GM21423 (cell line): ENCODE data around the gene MYO16.
"Not testable (repeated sequence)": the region's sequence is repeated elsewhere in the genome, so short reads cannot be mapped to it uniquely, and the experiment has no call there.

Experiments
- ATAC-seq: cut with Tn5 transposase; IDR thresholded peaks from one replicate; pipeline ENCODE4 v1.9.1; 2021; ENCODE audit warnings: mild to moderate bottlenecking, moderate library complexity; ENCODE audit not compliant: unreplicated experiment

MYO16 gene

DNA sequence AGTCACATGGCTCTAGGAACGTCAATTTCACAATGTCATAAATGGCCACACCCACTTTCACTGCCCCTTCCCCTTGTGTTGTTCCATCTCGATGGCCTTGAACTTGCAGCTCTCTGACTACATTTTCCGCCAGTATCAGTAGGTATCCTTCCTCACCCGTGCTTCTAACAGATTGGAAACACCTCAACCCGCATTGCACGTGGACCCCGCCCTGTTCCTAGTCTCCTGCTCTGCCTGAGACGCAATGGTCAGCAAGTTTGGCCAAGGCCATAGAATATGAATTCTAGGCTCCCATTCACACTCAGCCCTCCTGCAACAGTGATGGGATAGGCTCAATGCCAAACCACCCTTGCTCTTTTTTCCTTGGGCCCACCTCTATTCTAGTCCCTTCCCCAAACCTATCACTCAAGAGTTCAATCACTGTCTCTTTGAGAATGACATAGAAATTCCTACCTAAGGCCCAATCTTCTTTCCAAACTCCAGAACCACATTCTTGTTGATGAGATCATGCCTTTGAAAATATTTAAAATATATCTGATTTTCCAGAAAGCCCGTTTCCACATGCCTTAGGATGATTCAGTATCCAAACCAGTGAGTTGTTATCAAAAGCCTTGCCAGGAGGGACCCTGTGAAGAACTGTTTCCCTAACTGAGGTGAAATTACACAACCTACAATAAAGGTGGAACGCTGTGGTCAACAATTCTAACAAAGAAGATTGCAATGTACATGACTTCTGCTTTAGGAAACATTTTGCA is 334.6 kb downstream of the MYO16 start:
- ATAC-seq = no peak

DNA sequence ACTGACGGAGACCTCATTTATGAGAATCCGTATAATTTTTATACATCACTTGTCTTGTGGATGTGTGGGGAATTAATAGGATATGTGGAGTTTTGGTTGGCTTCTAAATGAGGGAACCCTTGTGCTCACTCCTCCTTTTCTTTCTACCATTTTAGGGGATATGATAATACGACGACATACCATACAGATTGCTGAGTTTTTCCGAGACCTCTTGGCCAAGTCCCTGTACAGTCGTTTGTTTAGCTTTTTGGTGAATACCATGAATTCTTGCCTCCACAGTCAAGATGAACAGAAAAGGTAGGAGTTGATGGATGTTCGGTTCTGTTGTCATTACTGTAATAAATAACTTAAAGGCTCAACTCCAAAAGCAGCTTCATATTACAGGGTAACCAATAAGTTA is 335.2 kb downstream of the MYO16 start:
- ATAC-seq = no peak

DNA sequence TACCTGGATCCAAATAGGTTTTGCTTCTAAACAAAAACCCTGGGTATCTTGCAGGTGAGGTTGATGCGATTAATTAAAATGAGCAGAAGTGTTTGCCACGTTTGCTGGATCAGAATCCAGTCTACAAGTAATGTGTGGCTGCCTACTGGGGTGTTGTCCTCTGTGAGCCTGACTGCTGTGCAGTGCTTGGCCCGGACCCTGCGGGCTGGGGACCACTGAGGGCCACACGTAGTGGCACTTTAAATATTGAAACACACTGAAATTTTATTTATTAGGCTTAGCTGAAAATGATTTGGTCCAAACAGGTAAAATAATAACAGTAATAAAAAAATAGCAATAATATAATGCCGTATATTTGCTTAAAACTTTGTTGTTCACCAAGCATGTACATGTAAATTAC is 338.0 kb downstream of the MYO16 start:
- no peak for ATAC-seq

DNA sequence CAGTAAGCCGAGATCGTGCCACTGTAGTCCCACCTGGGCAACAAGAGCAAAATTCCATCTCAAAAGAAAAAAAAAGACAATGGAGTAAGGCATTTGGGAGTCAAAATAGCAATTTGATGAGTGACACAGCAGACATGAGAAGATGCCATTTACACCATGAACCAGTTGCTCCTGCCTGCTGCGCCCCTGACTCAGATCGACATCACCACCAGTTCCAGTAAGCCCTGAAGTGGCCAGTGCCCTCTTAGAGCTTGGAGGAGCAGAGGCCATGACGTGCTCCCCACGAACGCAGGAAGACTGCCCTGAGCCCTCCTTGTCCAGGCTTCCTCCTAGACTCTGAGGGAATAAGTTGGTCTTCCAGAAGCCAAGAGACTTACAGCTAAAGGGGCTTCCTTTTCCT is 339.2 kb downstream of the MYO16 start:
- ATAC-seq = no peak

DNA sequence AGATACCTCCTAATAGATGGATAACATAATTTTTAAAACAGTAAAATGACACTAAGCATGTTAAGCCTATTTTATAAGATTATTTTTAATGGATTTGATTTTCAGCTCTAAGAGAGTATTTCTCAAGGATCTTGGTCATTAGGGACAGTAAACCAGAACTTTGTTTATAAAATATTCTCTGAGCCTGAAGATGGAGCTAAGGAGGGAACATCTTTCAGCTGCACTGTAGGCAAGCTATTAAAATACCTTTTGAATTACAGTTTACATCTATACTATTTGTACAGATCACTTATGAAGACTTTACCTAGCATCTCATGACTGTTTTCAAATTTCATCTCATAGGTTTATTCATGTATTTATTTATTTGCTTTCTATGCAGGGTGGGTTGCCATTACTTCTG is 345.3 kb downstream of the MYO16 start:
- no peak for ATAC-seq

DNA sequence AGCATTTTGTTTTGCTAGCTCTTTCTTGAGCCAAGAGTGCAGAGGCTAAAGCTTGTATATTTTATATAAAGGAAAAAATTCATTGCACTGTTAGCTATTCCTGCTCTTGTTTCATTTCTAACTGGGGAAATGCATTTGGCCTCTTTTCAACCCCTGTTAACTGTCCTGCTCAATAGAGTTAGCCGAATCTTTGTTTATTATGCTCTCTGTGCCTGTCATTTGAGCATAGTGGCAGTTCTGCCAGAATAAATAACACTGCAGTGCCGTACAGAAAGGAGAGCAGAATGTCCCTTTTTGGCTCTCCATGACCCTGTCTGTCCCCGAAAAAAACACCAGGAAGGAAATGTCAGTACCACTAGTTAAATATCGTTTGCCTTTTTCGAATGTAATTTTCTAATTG is 350.8 kb downstream of the MYO16 start:
- no peak for ATAC-seq

DNA sequence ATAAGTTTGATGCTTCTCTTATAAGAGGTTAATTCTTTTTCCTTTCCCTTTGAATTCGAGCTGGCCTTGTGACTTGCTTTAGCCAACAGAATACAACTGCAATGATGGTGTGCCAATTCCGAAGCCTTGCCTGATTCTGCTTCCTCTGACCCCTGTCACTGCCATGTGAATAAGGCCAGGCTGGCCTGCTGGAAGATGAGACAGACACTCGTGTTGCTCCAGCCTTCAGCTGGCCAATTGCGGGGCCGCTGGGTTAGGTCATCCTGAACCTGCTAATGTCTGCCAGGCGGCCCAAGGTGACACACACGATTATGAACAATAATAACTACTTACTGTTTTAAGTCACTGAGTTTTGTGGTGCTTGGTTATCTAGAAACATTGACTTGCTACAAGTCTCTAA is 352.0 kb downstream of the MYO16 start:
- no peak for ATAC-seq

DNA sequence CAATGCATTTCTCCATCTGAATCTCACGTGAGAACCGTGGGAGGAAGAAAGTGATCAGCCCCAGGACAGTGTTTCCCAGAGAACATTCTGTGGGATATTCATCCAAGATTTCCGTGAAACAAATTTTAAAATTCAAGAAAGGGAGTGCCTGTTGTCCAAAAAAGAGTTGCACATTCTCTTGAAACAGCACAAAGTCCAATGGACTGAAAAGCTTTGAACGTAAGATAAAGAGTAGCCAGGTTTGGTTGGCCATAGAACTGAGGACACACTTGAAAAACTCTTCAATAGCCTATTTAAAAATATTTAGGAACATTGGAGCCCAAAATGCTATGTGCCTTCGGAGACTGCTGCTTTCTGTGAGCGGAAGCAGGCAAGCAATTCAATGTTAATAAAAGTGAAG is 353.9 kb downstream of the MYO16 start:
- no peak for ATAC-seq

DNA sequence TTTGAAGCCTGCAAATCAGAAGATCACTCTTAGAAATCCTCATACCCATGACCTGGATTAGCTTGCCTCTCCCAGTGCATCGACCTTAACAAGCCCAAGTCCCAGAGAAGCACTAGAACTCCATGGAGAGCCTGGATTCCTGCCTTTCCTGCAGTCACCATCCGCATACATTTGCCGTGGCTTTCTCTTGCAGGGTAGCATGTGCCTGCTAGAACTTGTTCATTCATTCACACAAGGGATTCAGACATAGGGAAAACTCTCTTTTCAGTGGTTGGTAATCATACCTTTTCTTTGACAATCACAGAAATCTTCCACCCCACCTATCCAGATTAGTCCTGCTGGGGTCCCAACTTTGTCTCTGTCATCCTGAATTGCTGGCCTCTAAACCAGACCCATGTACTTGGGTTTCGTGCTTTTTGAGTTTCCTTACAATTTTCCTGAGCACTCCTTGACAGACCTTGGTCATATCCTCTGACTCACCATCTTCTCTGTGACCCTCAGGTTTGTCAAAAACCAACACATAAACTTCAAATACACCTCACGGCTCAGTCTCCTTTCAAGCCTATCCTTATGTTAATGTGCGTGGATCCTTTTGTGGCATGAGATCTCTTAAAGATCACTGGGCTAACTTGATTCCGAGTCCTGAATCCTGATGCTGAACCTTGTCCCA is 355.0 kb downstream of the MYO16 start:
- ATAC-seq = no peak

DNA sequence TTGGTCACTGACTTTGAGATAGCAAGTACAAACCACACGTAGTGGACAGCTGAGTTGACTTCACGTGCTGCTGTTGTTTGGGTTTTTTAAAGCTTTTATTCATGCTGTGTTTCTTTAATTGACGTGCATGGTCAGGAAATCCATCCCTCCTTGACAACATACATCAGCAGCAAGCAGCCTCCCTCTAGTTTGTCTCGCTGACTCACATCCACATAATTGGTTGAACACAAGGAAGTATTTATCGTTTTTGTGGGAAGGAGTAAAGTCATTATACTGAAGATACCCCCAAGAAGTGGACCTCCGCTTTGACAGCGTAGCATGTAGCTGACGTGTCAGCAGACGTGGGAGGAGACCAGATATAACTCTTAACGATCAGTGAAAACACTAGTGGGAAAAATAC is 355.8 kb downstream of the MYO16 start:
- no peak for ATAC-seq

DNA sequence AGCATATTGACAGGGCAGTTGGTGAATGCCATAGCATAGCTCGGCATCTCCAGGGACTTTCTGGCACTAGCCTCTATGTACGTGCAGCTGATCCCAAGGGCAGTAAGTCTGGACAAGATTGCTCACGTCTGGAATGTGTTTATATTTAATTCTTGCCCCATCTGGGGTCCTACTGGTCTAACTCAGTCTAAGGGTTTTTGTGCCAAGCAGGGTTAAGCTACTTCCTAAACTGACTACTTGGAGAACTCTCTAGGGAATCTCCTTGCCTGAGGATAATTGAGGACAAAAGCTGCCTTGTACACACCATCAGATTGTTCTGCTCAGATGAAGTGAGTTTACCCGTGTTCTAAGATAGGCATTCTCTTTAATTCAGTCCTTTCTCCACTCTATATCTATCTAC is 358.1 kb downstream of the MYO16 start:
- ATAC-seq = no peak

DNA sequence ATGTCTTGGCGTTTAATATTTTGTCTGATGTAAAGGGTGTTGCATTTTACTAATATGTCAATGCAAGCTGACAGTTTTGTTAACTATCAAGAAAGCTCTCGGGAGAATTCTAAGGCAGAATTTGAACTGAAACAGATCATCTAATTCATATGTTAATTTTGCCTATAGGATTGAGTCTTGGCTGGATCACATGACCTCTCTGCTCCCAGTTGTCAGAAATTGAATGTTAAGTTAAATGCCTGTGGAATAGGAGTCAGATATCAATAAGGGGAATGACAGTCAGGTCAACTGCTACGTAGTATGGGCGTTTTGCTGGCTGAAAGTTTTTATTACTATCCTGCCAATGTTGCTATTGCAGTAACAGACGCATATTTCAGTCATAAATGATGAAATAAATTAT is 358.5 kb downstream of the MYO16 start:
- no peak for ATAC-seq

DNA sequence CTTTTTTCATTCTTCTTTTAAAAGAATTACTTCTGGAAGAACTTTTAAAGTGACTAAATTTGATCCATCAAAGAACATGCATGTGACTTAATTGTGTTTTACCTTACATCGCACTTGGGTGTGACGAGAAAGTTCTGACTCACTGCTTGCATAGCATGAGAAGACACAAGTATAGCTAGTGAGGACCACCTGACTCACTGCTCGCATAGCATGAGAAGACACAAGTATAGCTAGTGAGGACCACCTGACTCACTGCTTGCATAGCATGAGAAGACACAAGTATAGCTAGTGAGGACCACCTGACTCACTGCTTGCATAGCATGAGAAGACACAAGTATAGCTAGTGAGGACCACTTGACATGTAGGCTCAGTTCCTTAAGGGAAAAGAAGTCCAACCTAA is 362.0 kb downstream of the MYO16 start:
- ATAC-seq = not testable (repeated sequence)

DNA sequence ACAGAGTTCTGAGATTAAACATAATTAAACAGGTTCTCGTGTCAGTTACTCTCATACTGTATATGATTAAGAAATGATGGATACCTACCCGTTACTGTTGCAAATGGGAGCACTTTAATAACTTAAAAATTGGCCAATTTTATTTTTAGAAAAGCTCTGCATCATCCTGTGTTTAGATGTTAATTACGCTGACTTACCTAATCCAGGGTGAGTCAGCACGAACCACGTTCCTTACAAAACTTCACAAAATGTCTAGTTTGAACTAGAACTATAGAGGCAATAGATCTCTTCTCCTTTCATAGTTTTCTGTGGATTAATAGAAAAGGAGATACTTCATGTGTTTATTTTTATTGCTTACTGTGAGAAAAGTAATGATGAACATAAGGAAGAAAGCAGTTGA is 363.9 kb downstream of the MYO16 start:
- no peak for ATAC-seq

DNA sequence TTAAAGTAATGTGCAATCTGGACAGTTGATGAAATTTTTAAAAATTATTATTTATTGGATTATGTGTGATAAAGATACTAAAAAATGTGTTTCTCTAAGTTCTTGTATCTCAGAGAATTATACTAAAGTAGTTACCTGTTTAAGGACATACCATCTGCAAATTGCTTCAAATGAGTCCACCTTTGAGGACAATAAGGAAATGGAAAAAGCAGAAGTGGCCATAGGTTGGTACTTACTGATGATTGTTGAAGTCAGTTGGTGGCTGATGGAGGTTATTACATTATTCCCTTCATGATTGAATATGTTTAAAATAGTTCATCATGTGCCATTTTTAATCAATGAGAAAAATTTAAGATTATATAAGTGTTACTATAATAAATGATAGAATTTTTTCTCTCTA is 367.0 kb downstream of the MYO16 start:
- no peak for ATAC-seq

DNA sequence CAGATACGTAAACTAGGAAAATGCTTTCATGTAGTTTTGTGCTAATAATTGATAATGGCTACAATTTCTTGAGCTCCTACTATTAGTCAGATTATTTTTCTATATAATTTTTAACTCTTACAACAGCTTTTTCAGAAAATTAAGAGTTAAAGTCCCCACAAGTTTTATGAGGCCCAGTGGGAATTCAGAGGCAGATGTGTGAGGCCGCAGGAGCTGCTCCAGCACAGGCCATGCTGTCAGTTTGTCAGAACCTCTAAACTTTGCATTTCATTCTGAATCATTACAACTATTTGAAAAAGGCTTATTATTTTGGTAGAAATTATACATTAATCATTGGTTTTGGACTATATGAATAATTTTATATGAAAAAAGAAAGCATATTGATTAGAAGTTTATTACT is 370.8 kb downstream of the MYO16 start:
- no peak for ATAC-seq

DNA sequence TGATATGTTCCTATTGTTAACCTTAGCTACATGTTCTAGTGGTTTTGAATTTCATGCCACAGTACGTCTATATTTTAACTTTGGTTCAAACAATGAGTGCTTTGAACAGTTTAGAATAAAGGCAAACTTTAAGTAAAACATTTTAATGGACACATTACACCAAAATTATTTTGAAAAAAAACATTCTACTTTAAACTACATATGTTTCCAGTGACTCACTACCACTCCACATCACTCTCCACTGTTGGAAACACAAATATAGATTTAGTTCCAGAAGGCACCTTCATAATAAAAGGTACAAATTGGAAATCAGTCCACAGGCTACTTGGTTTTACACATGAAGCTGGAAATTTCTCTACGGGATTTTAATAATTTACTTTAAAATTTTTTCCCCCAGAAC is 373.5 kb downstream of the MYO16 start:
- no peak for ATAC-seq

DNA sequence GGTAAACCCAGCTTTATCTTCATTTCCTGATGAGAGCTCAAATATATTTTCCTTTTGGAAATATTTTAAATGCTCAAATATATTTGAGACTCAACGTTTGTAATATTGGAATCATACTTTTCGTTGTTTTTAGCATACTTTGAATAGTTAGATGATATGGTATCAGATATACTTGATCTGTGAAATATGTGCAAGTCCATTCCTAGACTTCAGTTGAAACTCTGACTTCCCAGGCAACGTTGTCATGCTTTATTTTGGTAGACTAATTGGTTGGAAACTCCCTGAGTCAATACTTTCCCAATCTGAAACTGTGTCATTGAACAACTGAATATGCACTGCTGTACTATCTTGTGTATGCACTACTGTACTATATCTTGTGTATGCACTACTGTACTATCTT is 378.5 kb downstream of the MYO16 start:
- ATAC-seq = no peak

DNA sequence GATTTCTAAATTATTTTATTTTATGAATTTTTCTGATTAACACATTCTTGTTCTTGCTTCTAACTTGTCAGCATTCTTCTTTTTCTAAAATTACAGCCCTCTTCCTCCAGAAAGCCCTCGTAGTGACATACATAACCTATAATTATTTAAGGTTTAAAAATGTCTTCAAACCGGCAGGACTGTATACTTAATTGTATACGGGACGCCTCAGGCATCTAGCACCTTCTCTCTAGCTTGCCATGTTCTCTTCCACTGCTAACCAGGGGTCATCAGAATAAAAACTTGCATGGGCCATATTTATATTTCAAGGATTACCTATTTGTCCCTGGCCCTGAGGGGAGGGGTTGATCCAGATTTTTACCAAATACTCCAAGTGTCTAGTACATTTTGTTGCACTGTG is 380.3 kb downstream of the MYO16 start:
- no peak for ATAC-seq

DNA sequence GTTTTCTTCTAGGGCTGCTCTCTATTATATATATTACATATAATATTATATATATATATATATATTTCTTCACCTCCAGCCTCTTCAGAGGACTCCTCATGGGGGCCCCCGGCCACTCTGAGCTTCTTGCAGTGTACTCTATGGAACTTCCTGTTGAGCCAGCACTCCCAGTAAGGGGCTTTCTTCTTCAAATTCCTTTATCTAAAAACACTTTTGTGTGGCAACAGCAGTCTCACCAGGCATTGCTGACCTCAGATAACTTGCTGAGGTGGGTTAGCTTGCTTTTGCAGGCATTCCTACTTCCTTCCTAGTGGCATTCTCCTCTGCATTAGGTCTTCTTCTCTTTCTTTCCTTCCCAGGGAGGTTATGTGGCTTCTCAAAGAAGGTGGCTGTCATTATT is 381.5 kb downstream of the MYO16 start:
- ATAC-seq = no peak

DNA sequence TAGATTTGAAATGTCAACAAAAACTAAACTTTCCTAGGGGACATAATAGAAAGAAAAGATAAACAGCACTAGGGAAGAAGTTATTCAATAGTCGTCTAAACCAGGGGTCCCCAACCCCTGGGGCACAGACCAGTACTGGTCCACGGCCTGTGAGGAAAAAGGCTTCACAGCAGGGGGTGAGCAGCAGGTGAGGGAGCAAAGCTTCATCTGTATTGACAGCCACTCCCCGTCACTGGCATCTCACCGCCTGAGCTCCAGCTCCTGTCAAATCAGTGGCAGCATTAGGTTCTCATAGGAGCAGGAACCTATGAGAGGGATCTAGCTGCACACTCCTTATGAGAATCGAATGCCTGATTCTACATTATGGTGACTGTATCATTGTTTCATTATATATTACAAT is 382.7 kb downstream of the MYO16 start:
- ATAC-seq = no peak

DNA sequence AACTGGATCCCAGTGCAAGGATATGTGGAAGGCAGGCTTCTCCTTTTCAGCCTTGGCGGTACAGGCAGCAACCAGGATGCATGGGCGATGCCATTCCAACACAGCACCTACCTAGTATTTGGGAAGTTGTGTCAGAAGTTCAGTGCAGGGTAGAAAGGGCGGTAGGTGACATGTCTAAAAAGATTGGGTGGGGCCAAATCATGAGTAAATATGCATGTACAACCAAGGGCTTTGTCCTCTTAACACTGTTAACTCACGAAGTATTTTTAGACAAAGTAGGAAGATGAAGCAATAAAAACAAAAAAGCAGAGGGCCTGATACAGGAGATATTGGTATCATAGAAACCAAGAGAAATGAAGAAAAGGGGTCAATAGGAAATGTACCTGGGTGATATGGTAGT is 392.1 kb downstream of the MYO16 start:
- ATAC-seq = no peak

DNA sequence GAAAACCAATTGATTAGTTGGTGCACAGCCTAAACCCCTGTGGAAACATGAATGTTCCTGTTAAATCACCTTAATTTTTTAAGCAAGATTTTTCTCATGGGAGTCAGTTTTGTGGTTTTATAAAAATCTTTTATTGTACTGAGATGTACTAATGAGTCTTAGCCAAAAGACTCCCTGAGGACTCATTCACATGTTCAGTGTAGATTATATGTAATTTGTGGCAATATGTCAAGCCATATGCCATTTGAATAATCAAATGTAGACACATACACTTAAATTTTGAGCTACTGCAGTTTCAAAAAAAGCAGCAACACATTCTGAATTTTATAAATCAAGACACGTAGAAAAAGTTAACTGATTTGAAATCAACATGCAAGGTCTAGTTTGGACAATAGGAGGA is 395.2 kb downstream of the MYO16 start:
- no peak for ATAC-seq
